ENCODE results near the gene RHBDF1. TPM values are rescaled to one million over a fixed set of nuclear protein-coding genes. Genes with fewer than 3 reads are reported as not detected.

RHBDF1 gene
- total and polyA plus RNA-seq, 2 experiments from 2014 or later: 41.5 to 73.6 TPM

DNA sequence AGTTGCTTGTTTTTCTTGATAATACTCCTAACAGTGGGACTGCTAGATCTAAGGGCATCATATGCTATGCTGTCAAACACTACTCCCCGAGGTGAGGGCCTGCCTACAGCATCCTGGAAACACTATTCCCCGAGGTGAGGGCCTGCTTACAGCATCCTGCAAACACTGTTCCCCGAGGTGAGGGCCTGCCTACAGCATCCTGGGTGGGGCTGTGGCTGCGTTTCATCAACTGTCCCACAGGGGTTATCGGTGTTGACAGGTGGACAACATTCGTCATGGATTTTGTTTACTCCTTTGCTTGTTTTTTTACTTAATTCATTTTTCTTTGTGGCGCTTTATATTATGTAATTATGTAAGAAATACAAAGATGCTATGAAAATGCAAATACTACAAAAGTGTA lies 43.6 kb upstream of the RHBDF1 start:
- H3K4me1 ChIP-seq (ENCODE audit: insufficient read depth): no peaks in the 10 kb centered on the region
- no peaks in the 10 kb centered on the region for H3K27me3 ChIP-seq
- H2AFZ ChIP-seq: no peak overlapping the region
- H3K27ac ChIP-seq: no peak overlapping the region
- WGBS (ENCODE audit: low lambda C conversion rate, missing lambda C conversion rate): 82% methylated on average over 7 of the region's 7 CpGs
- TF ChIP-seq EZH2phosphoT487 (IDR thresholded peaks at IDR 0.05; ENCODE audit: low read depth, severe bottlenecking, unreplicated experiment) (no peak), EZH2 (IDR thresholded peaks at IDR 0.05; ENCODE audit: borderline replicate concordance) (no peak)
- TF ChIP-seq, protein P1, sequence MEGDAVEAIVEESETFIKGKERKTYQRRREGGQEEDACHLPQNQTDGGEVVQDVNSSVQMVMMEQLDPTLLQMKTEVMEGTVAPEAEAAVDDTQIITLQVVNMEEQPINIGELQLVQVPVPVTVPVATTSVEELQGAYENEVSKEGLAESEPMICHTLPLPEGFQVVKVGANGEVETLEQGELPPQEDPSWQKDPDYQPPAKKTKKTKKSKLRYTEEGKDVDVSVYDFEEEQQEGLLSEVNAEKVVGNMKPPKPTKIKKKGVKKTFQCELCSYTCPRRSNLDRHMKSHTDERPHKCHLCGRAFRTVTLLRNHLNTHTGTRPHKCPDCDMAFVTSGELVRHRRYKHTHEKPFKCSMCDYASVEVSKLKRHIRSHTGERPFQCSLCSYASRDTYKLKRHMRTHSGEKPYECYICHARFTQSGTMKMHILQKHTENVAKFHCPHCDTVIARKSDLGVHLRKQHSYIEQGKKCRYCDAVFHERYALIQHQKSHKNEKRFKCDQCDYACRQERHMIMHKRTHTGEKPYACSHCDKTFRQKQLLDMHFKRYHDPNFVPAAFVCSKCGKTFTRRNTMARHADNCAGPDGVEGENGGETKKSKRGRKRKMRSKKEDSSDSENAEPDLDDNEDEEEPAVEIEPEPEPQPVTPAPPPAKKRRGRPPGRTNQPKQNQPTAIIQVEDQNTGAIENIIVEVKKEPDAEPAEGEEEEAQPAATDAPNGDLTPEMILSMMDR (IDR thresholded peaks at IDR 0.05; ENCODE audit: poor library complexity): no peak
- DNase-seq (ENCODE audit: low spot score): no peak
- H3K9me2 ChIP-seq (replicated peaks; ENCODE audit: insufficient read depth): no peaks in the 10 kb centered on the region
- no peaks in the 10 kb centered on the region for H3K36me3 ChIP-seq (replicated peaks; ENCODE audit: insufficient read depth, low read depth)
- H4K20me1 ChIP-seq (ENCODE audit: insufficient read depth, poor library complexity, severe bottlenecking): no peaks in the 10 kb centered on the region
- no peaks in the 10 kb centered on the region for H3K79me2 ChIP-seq
- no peak overlapping the region for H3K4me3 ChIP-seq
- H3K9me3 ChIP-seq (ENCODE audit: low read depth): no peaks in the 10 kb centered on the region
- H3K4me2 ChIP-seq: no peak overlapping the region

DNA sequence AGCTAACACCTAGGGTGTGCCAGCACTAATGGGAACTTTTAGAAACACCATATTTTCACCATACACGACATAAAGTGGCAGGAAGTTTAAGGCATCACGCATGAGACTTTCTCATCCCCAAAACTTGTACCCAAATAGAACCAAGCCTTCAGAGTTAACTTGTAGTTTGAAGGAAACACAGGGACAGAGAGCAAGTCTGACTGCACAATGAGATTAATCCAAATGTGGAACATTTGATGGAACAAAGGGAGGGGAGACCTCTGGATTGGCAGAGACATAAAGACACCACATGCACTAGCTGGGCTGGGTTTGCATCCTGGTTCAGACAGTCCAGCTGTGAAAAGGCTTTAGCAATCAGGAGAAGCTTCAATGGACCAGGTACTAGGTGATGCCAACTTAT lies 41.9 kb upstream of the RHBDF1 start:
- Histone ChIP-seq H3K4me2 (no peak overlapping the region), H3K79me2 (no peaks in the 10 kb centered on the region), H3K9me3 (ENCODE audit: low read depth) (no peaks in the 10 kb centered on the region), H3K27ac (no peak overlapping the region), H4K20me1 (ENCODE audit: insufficient read depth, poor library complexity, severe bottlenecking) (no peaks in the 10 kb centered on the region), H3K4me1 (ENCODE audit: insufficient read depth) (no peaks in the 10 kb centered on the region), H3K4me3 (no peak overlapping the region), H2AFZ (no peak overlapping the region), H3K36me3 (replicated peaks; ENCODE audit: insufficient read depth, low read depth) (no peaks in the 10 kb centered on the region), H3K9me2 (replicated peaks; ENCODE audit: insufficient read depth) (no peaks in the 10 kb centered on the region), H3K27me3 (no peaks in the 10 kb centered on the region)
- 93% methylated on average over 2 of the region's 2 CpGs for WGBS (ENCODE audit: low lambda C conversion rate, missing lambda C conversion rate)
- DNase-seq (ENCODE audit: low spot score): no peak
- TF ChIP-seq EZH2 (IDR thresholded peaks at IDR 0.05; ENCODE audit: borderline replicate concordance) (no peak), EZH2phosphoT487 (IDR thresholded peaks at IDR 0.05; ENCODE audit: low read depth, severe bottlenecking, unreplicated experiment) (no peak)
- TF ChIP-seq, protein P1 (IDR thresholded peaks at IDR 0.05; ENCODE audit: poor library complexity): no peak

DNA sequence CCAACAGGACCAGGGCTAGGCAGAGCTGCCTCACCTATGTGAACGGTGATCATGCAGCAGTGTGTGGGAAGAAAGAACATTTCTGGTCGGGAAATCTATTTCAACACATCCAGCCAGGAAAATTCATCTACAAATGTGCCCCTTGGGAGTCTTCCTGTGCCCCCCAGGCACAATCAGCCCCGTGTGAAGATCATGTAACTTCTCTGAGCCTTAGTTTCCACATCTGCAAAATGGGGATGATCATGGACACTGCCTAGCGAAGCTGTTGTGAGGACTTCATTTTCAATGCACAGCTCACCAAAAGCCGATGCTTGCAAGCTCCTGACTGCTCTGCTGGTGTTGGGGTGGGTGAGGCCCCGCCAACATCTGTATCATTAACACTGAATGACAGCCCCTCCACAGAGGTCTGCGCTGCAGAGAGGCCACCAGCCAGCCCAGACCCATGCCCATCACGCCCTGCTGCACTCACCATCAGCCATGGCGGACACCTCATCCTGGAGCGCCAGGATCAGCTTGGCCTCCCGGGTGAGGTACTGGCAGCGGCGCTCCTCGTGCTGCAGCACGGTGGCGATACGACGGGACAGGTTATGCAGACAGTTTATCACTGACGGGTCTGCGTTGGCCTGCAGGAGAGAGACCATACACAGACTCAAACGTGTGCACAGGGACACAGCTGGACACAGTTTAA lies 39.9 kb upstream of the RHBDF1 start:
- WGBS (ENCODE audit: low lambda C conversion rate, missing lambda C conversion rate): 96% methylated on average over 21 of the region's 21 CpGs
- H3K27ac ChIP-seq: no peak overlapping the region
- TF ChIP-seq EZH2 (IDR thresholded peaks at IDR 0.05; ENCODE audit: borderline replicate concordance): no peak
- TF ChIP-seq, protein P1 (IDR thresholded peaks at IDR 0.05; ENCODE audit: poor library complexity): no peak
- TF ChIP-seq EZH2phosphoT487 (IDR thresholded peaks at IDR 0.05; ENCODE audit: low read depth, severe bottlenecking, unreplicated experiment): no peak
- H3K79me2 ChIP-seq: no peaks in the 10 kb centered on the region
- DNase-seq (ENCODE audit: low spot score): no peak
- H3K9me3 ChIP-seq (ENCODE audit: low read depth): no peaks in the 10 kb centered on the region
- no peaks in the 10 kb centered on the region for H3K4me1 ChIP-seq (ENCODE audit: insufficient read depth)
- no peak overlapping the region for H3K4me3 ChIP-seq
- H3K36me3 ChIP-seq (replicated peaks; ENCODE audit: insufficient read depth, low read depth): no peaks in the 10 kb centered on the region
- no peaks in the 10 kb centered on the region for H3K9me2 ChIP-seq (replicated peaks; ENCODE audit: insufficient read depth)
- H3K27me3 ChIP-seq: no peaks in the 10 kb centered on the region
- no peaks in the 10 kb centered on the region for H4K20me1 ChIP-seq (ENCODE audit: insufficient read depth, poor library complexity, severe bottlenecking)
- H3K4me2 ChIP-seq: no peak overlapping the region
- H2AFZ ChIP-seq: no peak overlapping the region

Measured in hepatocyte (in vitro differentiated cells).